H1 (cell line): ENCODE measurements around the gene FANCD2. TPM values are rescaled to one million over a fixed set of nuclear protein-coding genes. Genes with fewer than 3 reads are reported as not detected.

Experiments used
- CTCF ChIA-PET: fragments of 300-600 bp; sonication (Branson Sonifier 250); formaldehyde crosslinking; loops from one replicate; lab custom pipeline; 2021; ENCODE audit not compliant: partially characterized antibody; lab: Charles Lee
- POLR2A ChIA-PET: fragments of 300-600 bp; sonication (Branson Sonifier 250); formaldehyde crosslinking; loops from one replicate; lab custom pipeline; 2021; ENCODE audit warnings: inconsistent platforms; ENCODE audit not compliant: partially characterized antibody; lab: Charles Lee
- DNase-seq, 2 experiments: peaks; one replicate each; pipeline versions ENCODE4 v3.0.0 to v3.0.0-alpha.2; 2010 to 2022; ENCODE audit warnings: low spot score in 2 of 2, low read depth in 1 of 2, mixed read lengths in 1 of 2
- FAIRE-seq: peaks from 2 replicates; lab custom pipeline; 2011; peaks lifted over from hg19 to GRCh38; lab: Jason Lieb, UNC
- H2AFZ ChIP-seq: 2 replicates; pipeline ENCODE4 v1.8.1; 2012; ENCODE audit warnings: low read length, inconsistent platforms
- H2AK5ac ChIP-seq: 2 replicates; pipeline ENCODE4 v1.6.1; 2013; ENCODE audit warnings: low read depth, low read length
- H2BK120ac ChIP-seq: replicated peaks from 2 replicates; pipeline ENCODE3; 2013; ENCODE audit warnings: low read depth, low read length, inconsistent platforms
- H2BK12ac ChIP-seq: 2 replicates; pipeline ENCODE4 v1.6.1; 2013; ENCODE audit warnings: low read depth, low read length
- H2BK15ac ChIP-seq: 2 replicates; pipeline ENCODE4 v1.6.1; 2013; ENCODE audit warnings: low read length
- H2BK20ac ChIP-seq: 2 replicates; pipeline ENCODE4 v1.6.1; 2013; ENCODE audit warnings: low read length
- H2BK5ac ChIP-seq: 2 replicates; pipeline ENCODE4 v1.6.1; 2013; ENCODE audit warnings: low read depth, low read length
- H3K14ac ChIP-seq: 2 replicates; pipeline ENCODE4 v1.6.1; 2013; ENCODE audit warnings: inconsistent platforms; ENCODE audit not compliant: insufficient read length
- H3K18ac ChIP-seq: 2 replicates; pipeline ENCODE4 v1.6.1; 2013; ENCODE audit warnings: low read length; ENCODE audit errors: extremely low read depth
- H3K23ac ChIP-seq: 2 replicates; pipeline ENCODE4 v1.6.1; 2013; ENCODE audit warnings: inconsistent platforms; ENCODE audit not compliant: insufficient read length
- H3K23me2 ChIP-seq: 2 replicates; pipeline ENCODE4 v1.6.1; 2013; ENCODE audit warnings: low read depth, low read length
- H3K27ac ChIP-seq: 2 replicates; pipeline ENCODE4 v1.6.1; 2011; ENCODE audit warnings: low read depth, low read length, inconsistent platforms
- H3K27me3 ChIP-seq, 4 experiments: replicated peaks in 1 of 4; 1 replicate in 1 of 4; 2 replicates in 3 of 4; pipeline versions ENCODE4 v1.6.1 to v1.8.1; 2011 to 2013; ENCODE audit warnings: low read length in 3 of 4, mild to moderate bottlenecking in 3 of 4, inconsistent platforms in 2 of 4, mixed read lengths in 2 of 4, moderate library complexity in 1 of 4; ENCODE audit not compliant: control insufficient read depth in 3 of 4, insufficient read depth in 3 of 4; ENCODE audit errors: extremely low read depth in 1 of 4
- H3K36me3 ChIP-seq, 4 experiments: 2 replicates each; pipeline versions ENCODE4 v1.6.1 to v1.8.1; 2011 to 2013; ENCODE audit warnings: mild to moderate bottlenecking in 4 of 4, low read length in 3 of 4, moderate library complexity in 2 of 4, control low read depth in 1 of 4, inconsistent platforms in 1 of 4; ENCODE audit not compliant: insufficient read depth in 4 of 4, control insufficient read depth in 2 of 4
- H3K4ac ChIP-seq: replicated peaks from 2 replicates; pipeline ENCODE3; 2013; ENCODE audit warnings: low read length, low read depth, mixed read lengths, inconsistent platforms; ENCODE audit not compliant: insufficient read length
- H3K4me1 ChIP-seq, 4 experiments: replicated peaks in 1 of 4; 1 replicate in 1 of 4; 2 replicates in 3 of 4; pipeline versions ENCODE4 v1.6.1 to v1.8.1; 2011 to 2013; ENCODE audit warnings: low read length in 3 of 4, inconsistent platforms in 2 of 4, mixed read lengths in 1 of 4; ENCODE audit not compliant: insufficient read depth in 4 of 4, control insufficient read depth in 3 of 4
- H3K4me2 ChIP-seq, 2 experiments: 2 replicates each; pipeline versions ENCODE4 v1.6.1 to v1.8.1; 2011 to 2013; ENCODE audit warnings: low read depth in 2 of 2, low read length in 2 of 2, control low read depth in 1 of 2, inconsistent platforms in 1 of 2, mild to moderate bottlenecking in 1 of 2; ENCODE audit not compliant: insufficient read depth in 1 of 2
- H3K4me3 ChIP-seq, 4 experiments: fragments of 200-600, 300-600 bp in 1 of 4; sonication (generic), shearing (Covaris generic), sonication (Bioruptor Twin) in 1 of 4; 2 replicates each; pipeline versions ENCODE4 v1.5.1 to v1.8.1; 2011 to 2016; ENCODE audit warnings: low read length in 4 of 4, low read depth in 3 of 4, control low read depth in 2 of 4, inconsistent platforms in 2 of 4, mild to moderate bottlenecking in 2 of 4, mixed read lengths in 1 of 4, moderate library complexity in 1 of 4; ENCODE audit not compliant: insufficient read depth in 2 of 4; ENCODE audit errors: extremely low read depth in 1 of 4
- H3K56ac ChIP-seq: replicated peaks from 2 replicates; pipeline ENCODE3; 2013; ENCODE audit warnings: low read depth, mild to moderate bottlenecking, mixed read lengths, low read length, inconsistent platforms; ENCODE audit not compliant: insufficient read length
- H3K79me1 ChIP-seq: 2 replicates; pipeline ENCODE4 v1.6.1; 2013; ENCODE audit warnings: low read depth, low read length, control low read depth
- H3K79me2 ChIP-seq, 2 experiments: 2 replicates each; pipeline versions ENCODE4 v1.6.1 to v1.8.1; 2012 to 2013; ENCODE audit warnings: low read length in 2 of 2, mild to moderate bottlenecking in 2 of 2, inconsistent platforms in 1 of 2; ENCODE audit not compliant: insufficient read depth in 2 of 2, control insufficient read depth in 1 of 2
- H3K9ac ChIP-seq, 4 experiments: replicated peaks in 1 of 4; 1 replicate in 1 of 4; 2 replicates in 3 of 4; pipeline versions ENCODE4 v1.6.1 to v1.8.1; 2011 to 2013; ENCODE audit warnings: low read depth in 3 of 4, low read length in 3 of 4, control low read depth in 2 of 4, mild to moderate bottlenecking in 2 of 4, moderate library complexity in 2 of 4, inconsistent platforms in 1 of 4; ENCODE audit errors: extremely low read depth in 1 of 4
- H3K9me3 ChIP-seq, 2 experiments: 2 replicates each; pipeline versions ENCODE4 v1.6.1 to v1.8.1; 2012 to 2013; ENCODE audit warnings: mild to moderate bottlenecking in 2 of 2, moderate library complexity in 2 of 2, control low read depth in 1 of 2, inconsistent platforms in 1 of 2, low read depth in 1 of 2, low read length in 1 of 2, mixed read lengths in 1 of 2; ENCODE audit not compliant: insufficient read depth in 2 of 2
- H4K20me1 ChIP-seq, 2 experiments: replicated peaks in 1 of 2; 2 replicates each; pipeline versions ENCODE3 to v1.8.1; 2011 to 2013; ENCODE audit warnings: inconsistent platforms in 2 of 2, low read length in 2 of 2, mild to moderate bottlenecking in 1 of 2; ENCODE audit not compliant: insufficient read depth in 2 of 2, control insufficient read depth in 1 of 2
- H4K5ac ChIP-seq: 2 replicates; pipeline ENCODE4 v1.6.1; 2013; ENCODE audit warnings: low read length, low read depth, mixed read lengths, inconsistent platforms; ENCODE audit not compliant: insufficient read length
- H4K8ac ChIP-seq: 2 replicates; pipeline ENCODE4 v1.8.0; 2013; ENCODE audit warnings: mild to moderate bottlenecking, moderate library complexity, low read length, inconsistent platforms; ENCODE audit not compliant: insufficient read depth; ENCODE audit errors: extremely low read depth
- H4K91ac ChIP-seq: replicated peaks from 2 replicates; pipeline ENCODE3; 2013; ENCODE audit warnings: low read length, mixed read lengths, inconsistent platforms; ENCODE audit not compliant: insufficient read length
- CHD2 ChIP-seq: IDR thresholded peaks from 2 replicates; pipeline ENCODE4 v1.6.1; 2012; ENCODE audit warnings: low read length, improper control_type of control experiment
- E2F6 ChIP-seq: IDR thresholded peaks from 2 replicates; pipeline ENCODE4 v1.6.1; 2012; ENCODE audit warnings: inconsistent platforms
- EGR1 ChIP-seq: IDR thresholded peaks from 2 replicates; pipeline ENCODE4 v1.6.1; 2011; ENCODE audit warnings: low read depth, low read length, borderline replicate concordance
- GABPA ChIP-seq: IDR thresholded peaks from 2 replicates; pipeline ENCODE4 v1.6.1; 2011; ENCODE audit warnings: mild to moderate bottlenecking, low read length, moderate library complexity, borderline replicate concordance; ENCODE audit not compliant: insufficient read depth
- HDAC6 ChIP-seq: IDR thresholded peaks from one replicate; pipeline ENCODE4 v1.7.1; 2012; ENCODE audit warnings: low read depth, mild to moderate bottlenecking, inconsistent platforms, low read length, moderate library complexity
- POLR2A ChIP-seq, 2 experiments: IDR thresholded peaks; 1 replicate in 1 of 2; 2 replicates in 1 of 2; pipeline ENCODE4 v1.6.1; 2011; ENCODE audit warnings: low read depth in 2 of 2, low read length in 2 of 2, mild to moderate bottlenecking in 2 of 2; ENCODE audit errors: control extremely low read depth in 1 of 2
- RAD21 ChIP-seq, 2 experiments: IDR thresholded peaks in 1 of 2; conservative IDR thresholded peaks in 1 of 2; 2 replicates each; pipeline ENCODE4 v1.6.1; 2011; ENCODE audit warnings: low read depth in 2 of 2, low read length in 2 of 2, improper control_type of control experiment in 1 of 2, inconsistent platforms in 1 of 2, mild to moderate bottlenecking in 1 of 2, moderate library complexity in 1 of 2
- RNF2 ChIP-seq: fragments of 200-900, 300-1000 bp; sonication (generic); IDR thresholded peaks from 2 replicates; pipeline ENCODE4 v1.7.1; 2016; ENCODE audit warnings: borderline replicate concordance, low read depth, mild to moderate bottlenecking, antibody characterized with exemption, low read length; ENCODE audit not compliant: poor library complexity, severe bottlenecking; ENCODE audit errors: missing control alignments
- SUZ12 ChIP-seq: fragments of 200-600 bp; sonication (generic); IDR thresholded peaks from 2 replicates; pipeline ENCODE4 v1.6.1; 2012; ENCODE audit warnings: mild to moderate bottlenecking, inconsistent platforms, low read length, moderate library complexity, mixed read lengths
- WGBS, 2 experiments: shearing (Covaris generic) in 1 of 2; methylation state at CpG; one replicate each; pipeline versions ENCODE4 v1.1.6 to v1.1.7; 2013 to 2015; ENCODE audit warnings: low lambda C conversion rate in 2 of 2, mixed read lengths in 2 of 2, inconsistent platforms in 1 of 2, low coverage in 1 of 2, missing lambda C conversion rate in 1 of 2; ENCODE audit not compliant: insufficient replicate concordance in 2 of 2, insufficient coverage in 1 of 2, insufficient read length in 1 of 2; ENCODE audit errors: extremely low coverage in 1 of 2, missing lambda C conversion rate in 1 of 2; 5-methylcytosine and 5-hydroxymethylcytosine counted together
- polyA plus RNA-seq, 7 experiments: library from polyadenylated mRNA; depleted of rRNA in 3 of 7; stranded (reverse) in 5 of 7; unstranded in 2 of 7; fragments of >200 nt in 5 of 7; fragments of 200-250 nt in 2 of 7; gene quantifications; 1 replicate in 5 of 7; 2 replicates in 1 of 7; 4 replicates in 1 of 7; pipeline versions ENCODE4 v1.2.1 to v1.2.3, GENCODE V29; 2011 to 2013; ENCODE audit warnings: missing spikeins in 2 of 7, mixed read lengths in 2 of 7
- total RNA-seq: library from RNA; stranded (reverse); fragmentation: NEBNext Ultra II Directional; extraction: Animal tissue kit (Norgen Biotek cat#: 25700); gene quantifications from 2 replicates; pipeline ENCODE4 v1.2.1, GENCODE V29; 2021

Gene FANCD2
- total and polyA plus RNA-seq, 2 of the 8 experiments (the other 6 are each of a cell fraction or from before 2014, with no cell fraction given): 33.1 to 77.8 TPM

GRCh38 chr3:10007126-10007782, 19.0 kb upstream of the FANCD2 start:
- peaks cover 9% of the 10 kb centered on the region for H3K23me2 ChIP-seq
- TF ChIP-seq RAD21 (IDR thresholded peaks at IDR 0.05 in 1 of 2, conservative IDR thresholded peaks at IDR 0.05 in 1 of 2; ENCODE audit: low read depth in 2 of 2, low read length in 2 of 2) (no peak), EGR1 (no peak), POLR2A (IDR thresholded peaks at IDR 0.05; ENCODE audit: control extremely low read depth in 1 of 2, low read depth in 2 of 2, low read length in 2 of 2) (0 out of 3 replicates have a peak, but pooled peaks of 1 of the 2 experiments have one; percentile 2), GABPA (no peak), CHD2 (no peak), SUZ12 (no peak), E2F6 (no peak), HDAC6 (no peak), RNF2 (no peak)
- TF ChIP-seq, all 59 proteins: peak for 1
- H3K4me2 ChIP-seq: no peak overlapping the region
- no peak overlapping the region for H2BK5ac ChIP-seq
- no peak overlapping the region for H2BK12ac ChIP-seq
- no peak overlapping the region for H3K14ac ChIP-seq
- no peak overlapping the region for H3K27ac ChIP-seq
- no peak overlapping the region for H2BK120ac ChIP-seq
- POLR2A ChIA-PET: interaction anchor here (0.7 to 5.0 kb wide), 9 partner anchors 9 to 308 kb away, joined by 3 to 35 read pairs (median 4); partner anchors contain the start of genes EMC3 and PRRT3
- no peak overlapping the region for H3K56ac ChIP-seq
- peaks cover 2% of the 10 kb centered on the region; the same call in 1 of the 2 replicates for H3K79me1 ChIP-seq
- no peaks in the 10 kb centered on the region for H3K79me2 ChIP-seq
- no peak overlapping the region for H4K5ac ChIP-seq
- no peak overlapping the region for H3K23ac ChIP-seq
- FAIRE-seq (no peak), DNase-seq (no peak)
- peaks cover 18 to 37% of the 10 kb centered on the region in 2 experiments for H4K20me1 ChIP-seq
- H3K9me3 ChIP-seq: no peaks in the 10 kb centered on the region
- H3K4me3 ChIP-seq: no peak overlapping the region
- no peak overlapping the region for H3K9ac ChIP-seq
- H2BK20ac ChIP-seq: no peak overlapping the region
- H2AFZ ChIP-seq: no peak overlapping the region
- no peak overlapping the region for H2AK5ac ChIP-seq
- H2BK15ac ChIP-seq: no peak overlapping the region
- peaks cover 0 to 5% (median 3%) of the 10 kb centered on the region in 4 experiments; a peak in 4 of 7 replicates for H3K4me1 ChIP-seq
- no peak overlapping the region for H4K91ac ChIP-seq
- H3K18ac ChIP-seq: no peak overlapping the region
- H3K27me3 ChIP-seq: no peaks in the 10 kb centered on the region
- CTCF ChIA-PET: interaction anchor here (0.6 kb wide), 1 partner anchor 9 kb away, joined by 5 read pairs; no protein-coding TSS in a partner anchor
- WGBS, 2 experiments: 84% methylated on average over 7 of the region's 7 CpGs; no CpG with 5 or more reads in 1 of the 2 experiments
- no peak overlapping the region for H4K8ac ChIP-seq
- 0 out of 8 replicates have a peak, but pooled peaks cover 0 to 6% (median 2%) of the 10 kb centered on the region in 4 experiments for H3K36me3 ChIP-seq
- no peak overlapping the region for H3K4ac ChIP-seq
